Ishikawa (cell line): ENCODE measurements around the gene PRPF31.

ENCODE experiments used
- CEBPB ChIP-seq: IDR thresholded peaks from 2 replicates; pipeline ENCODE4 v1.6.1; 2012
- EGR1 ChIP-seq: IDR thresholded peaks from 2 replicates; pipeline ENCODE4 v1.6.1; 2012
- NFIC ChIP-seq: IDR thresholded peaks from 2 replicates; pipeline ENCODE4 v1.6.1; 2012
- REST ChIP-seq: IDR thresholded peaks from 2 replicates; pipeline ENCODE4 v1.6.1; 2012; ENCODE audit warnings: low read depth, mild to moderate bottlenecking
- TAF1 ChIP-seq: IDR thresholded peaks from 2 replicates; pipeline ENCODE4 v1.6.1; 2012; ENCODE audit warnings: low read depth, mild to moderate bottlenecking
- TCF12 ChIP-seq: IDR thresholded peaks from 2 replicates; pipeline ENCODE4 v1.6.1; 2012; ENCODE audit warnings: low read depth
- USF1 ChIP-seq: IDR thresholded peaks from 2 replicates; pipeline ENCODE4 v1.6.1; 2012
- ZBTB7A ChIP-seq: IDR thresholded peaks from 2 replicates; pipeline ENCODE4 v1.6.1; 2012; ENCODE audit warnings: low read depth

Gene PRPF31

GRCh38 chr19:54180691-54181091 lies 65.1 kb downstream of the PRPF31 start:
- TF ChIP-seq ZBTB7A (no peak), CEBPB (no peak), TCF12 (no peak), USF1 (no peak), NFIC (no peak), EGR1 (no peak), REST (no peak), TAF1 (no peak)
